Measurements from ENCODE around the gene OPRL1. TPM values are rescaled to one million over a fixed set of nuclear protein-coding genes. Genes with fewer than 3 reads are reported as not detected.
A peak's percentile ranks its signal among the peaks of the same experiment; 100 is the strongest.
"Not testable (repeated sequence)": the region's sequence is repeated elsewhere in the genome, so short reads cannot be mapped to it uniquely, and the experiment has no call there.

The OPRL1 gene
- total RNA-seq, 2 donors from 2014 or later, result 1.5 to 2.9 TPM

DNA sequence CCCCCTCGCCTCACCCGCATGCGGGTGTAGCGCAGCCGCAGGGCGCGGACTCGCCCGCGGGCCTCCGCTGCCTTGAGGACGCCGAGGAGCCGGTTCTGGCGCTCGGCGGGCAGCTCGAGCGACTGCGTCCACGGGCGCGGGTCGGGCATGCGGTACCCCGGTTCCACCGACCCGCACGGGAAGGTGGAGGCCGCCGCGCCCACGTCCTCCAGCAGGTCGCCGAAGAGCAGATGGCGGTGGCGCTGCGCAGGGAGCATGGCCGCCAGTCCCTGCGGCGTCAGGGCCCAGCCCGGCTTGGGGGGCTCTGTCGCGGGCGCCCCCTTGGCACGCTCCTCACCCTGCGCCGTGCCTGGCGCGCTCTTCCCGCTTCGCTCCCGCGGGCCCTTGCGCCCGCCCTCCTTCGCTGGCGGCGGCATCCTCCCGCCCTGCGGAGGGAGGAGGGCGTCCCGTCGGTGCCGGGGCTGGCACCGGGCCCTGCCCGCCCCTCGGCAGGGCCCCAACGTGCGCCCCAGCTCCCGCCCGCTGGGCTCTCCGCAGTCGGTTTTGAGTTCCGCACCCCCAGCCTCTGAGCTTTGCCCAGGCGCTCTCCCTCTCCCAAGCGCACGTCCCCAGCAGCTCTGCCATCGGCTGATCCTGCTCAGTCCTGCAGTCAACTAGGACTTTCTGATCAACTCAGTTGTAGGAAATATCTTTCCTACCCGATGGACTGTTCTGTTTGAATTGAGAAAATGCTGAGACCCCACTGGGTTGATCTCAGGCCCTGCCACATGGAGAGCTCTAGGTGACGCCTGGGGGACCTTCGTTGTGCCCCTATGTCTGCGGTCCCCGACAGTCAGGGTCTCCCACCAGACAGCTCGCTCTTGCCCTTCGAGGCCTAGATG lies 4.2 kb downstream of the OPRL1 start, which contains the start of gene LKAAEAR1:
TSS of gene LKAAEAR1 (minus strand) at position 595 of the 881 bp plus-strand sequence. CDS start at position 416, 179 bp downstream.
- 5% methylated on average over 50 of the region's 86 CpGs for WGBS
- Histone ChIP-seq H3K4me1 (replicated peaks) (peaks cover 3% of the 10 kb centered on the region), H3K27me3 (replicated peaks; ENCODE audit: insufficient read depth) (no peaks in the 10 kb centered on the region), H3K36me3 (no peaks in the 10 kb centered on the region), H3K27ac (no peak within 1 kb of the TSS), H3K4me3 (peak within 1 kb of the TSS; percentile 37 to 50), H3K9me3 (no peaks in the 10 kb centered on the region)
- DNase-seq (ENCODE audit: low spot score), result no peak
- intact Hi-C loops (cut with DNase I), result no loop called here
- TF ChIP-seq POLR2A (IDR thresholded peaks at IDR 0.05), result no peak
- TF ChIP-seq, protein P1, sequence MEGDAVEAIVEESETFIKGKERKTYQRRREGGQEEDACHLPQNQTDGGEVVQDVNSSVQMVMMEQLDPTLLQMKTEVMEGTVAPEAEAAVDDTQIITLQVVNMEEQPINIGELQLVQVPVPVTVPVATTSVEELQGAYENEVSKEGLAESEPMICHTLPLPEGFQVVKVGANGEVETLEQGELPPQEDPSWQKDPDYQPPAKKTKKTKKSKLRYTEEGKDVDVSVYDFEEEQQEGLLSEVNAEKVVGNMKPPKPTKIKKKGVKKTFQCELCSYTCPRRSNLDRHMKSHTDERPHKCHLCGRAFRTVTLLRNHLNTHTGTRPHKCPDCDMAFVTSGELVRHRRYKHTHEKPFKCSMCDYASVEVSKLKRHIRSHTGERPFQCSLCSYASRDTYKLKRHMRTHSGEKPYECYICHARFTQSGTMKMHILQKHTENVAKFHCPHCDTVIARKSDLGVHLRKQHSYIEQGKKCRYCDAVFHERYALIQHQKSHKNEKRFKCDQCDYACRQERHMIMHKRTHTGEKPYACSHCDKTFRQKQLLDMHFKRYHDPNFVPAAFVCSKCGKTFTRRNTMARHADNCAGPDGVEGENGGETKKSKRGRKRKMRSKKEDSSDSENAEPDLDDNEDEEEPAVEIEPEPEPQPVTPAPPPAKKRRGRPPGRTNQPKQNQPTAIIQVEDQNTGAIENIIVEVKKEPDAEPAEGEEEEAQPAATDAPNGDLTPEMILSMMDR (IDR thresholded peaks at IDR 0.05), result no peak

DNA sequence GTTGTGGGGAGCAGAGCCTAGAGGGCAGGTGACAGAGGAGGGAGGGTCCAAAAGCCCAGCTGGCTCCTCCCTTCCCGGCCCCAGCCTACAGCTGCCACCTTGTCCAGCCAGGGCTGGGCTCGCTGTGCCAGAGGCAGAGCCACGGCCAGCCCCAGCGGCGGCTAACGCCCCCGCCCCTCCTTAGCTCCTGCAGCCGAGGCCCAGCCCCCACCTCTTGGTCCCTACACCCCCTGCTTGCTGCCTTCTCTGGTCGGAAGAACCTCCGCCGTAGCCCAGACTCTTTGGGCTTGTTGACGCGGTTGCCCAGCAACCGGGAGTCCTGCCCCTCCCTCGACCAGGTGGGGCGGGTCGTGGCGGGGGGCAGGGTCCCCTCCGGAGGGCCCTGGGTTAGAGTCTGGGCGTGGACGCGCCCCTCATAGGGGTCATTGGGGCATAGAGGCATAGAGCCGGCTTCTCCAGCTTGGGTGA lies 4.8 kb downstream of the OPRL1 start:
- no peak for TF ChIP-seq POLR2AphosphoS5 (IDR thresholded peaks at IDR 0.05)
- no peak for TF ChIP-seq POLR2A (IDR thresholded peaks at IDR 0.05)
- TF ChIP-seq, protein P1 (IDR thresholded peaks at IDR 0.05), result no peak
- H3K9me3 ChIP-seq, result no peaks in the 10 kb centered on the region
- WGBS, result 10% methylated on average over 22 of the region's 23 CpGs
- intact Hi-C loops (cut with DNase I), result no loop called here
- H3K4me3 ChIP-seq, result no peak overlapping the region
- no peak for DNase-seq (ENCODE audit: low spot score)
- H3K27ac ChIP-seq, result no peak overlapping the region
- H3K36me3 ChIP-seq, result no peaks in the 10 kb centered on the region
- H3K27me3 ChIP-seq (replicated peaks; ENCODE audit: insufficient read depth), result no peaks in the 10 kb centered on the region
- no peaks in the 10 kb centered on the region for H3K4me1 ChIP-seq (replicated peaks)

DNA sequence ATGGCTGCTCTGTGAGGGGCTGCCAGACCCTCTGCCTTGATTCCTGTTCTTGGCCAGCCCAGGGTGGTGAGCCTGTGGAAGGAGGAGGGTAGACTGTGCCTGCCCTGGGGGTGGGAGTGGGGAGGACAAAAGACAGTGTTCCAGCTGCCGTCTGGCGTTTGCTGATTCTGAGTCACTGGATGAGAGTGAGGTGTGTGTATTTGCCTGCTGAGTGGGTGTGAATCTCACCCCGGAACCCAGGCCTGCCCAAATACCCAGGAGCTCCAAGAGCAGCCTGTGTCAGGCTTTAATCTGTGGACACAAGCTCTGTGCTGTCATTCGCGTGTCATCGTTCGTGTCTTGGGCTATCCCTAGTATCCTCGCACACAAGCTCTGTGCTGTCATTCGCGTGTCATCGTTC lies 6.9 kb downstream of the OPRL1 start:
- Histone ChIP-seq H3K4me1 (replicated peaks) (no peaks in the 10 kb centered on the region), H3K9me3 (no peaks in the 10 kb centered on the region), H3K27me3 (replicated peaks; ENCODE audit: insufficient read depth) (no peaks in the 10 kb centered on the region), H3K27ac (no peak overlapping the region), H3K36me3 (no peaks in the 10 kb centered on the region), H3K4me3 (no peak overlapping the region)
- WGBS, result 91% methylated on average over 8 of the region's 11 CpGs
- TF ChIP-seq, protein P1 (IDR thresholded peaks at IDR 0.05), result no peak
- TF ChIP-seq POLR2AphosphoS5 (IDR thresholded peaks at IDR 0.05) (no peak), POLR2A (IDR thresholded peaks at IDR 0.05) (no peak)
- intact Hi-C loops (cut with DNase I), result no loop called here
- no peak for DNase-seq (ENCODE audit: low spot score)

DNA sequence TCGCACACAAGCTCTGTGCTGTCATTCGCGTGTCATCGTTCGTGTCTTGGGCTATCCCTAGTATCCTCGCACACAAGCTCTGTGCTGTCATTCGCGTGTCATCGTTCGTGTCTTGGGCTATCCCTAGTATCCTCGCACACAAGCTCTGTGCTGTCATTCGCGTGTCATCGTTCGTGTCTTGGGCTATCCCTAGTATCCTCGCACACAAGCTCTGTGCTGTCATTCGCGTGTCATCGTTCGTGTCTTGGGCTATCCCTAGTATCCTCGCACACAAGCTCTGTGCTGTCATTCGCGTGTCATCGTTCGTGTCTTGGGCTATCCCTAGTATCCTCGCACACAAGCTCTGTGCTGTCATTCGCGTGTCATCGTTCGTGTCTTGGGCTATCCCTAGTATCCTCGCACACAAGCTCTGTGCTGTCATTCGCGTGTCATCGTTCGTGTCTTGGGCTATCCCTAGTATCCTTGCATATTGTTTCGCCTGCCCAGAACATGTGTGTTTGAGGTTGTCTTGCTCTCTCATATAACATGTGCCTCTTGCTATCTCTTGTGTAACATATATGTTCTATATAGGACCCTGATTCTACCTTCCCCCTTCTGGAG lies 7.4 kb downstream of the OPRL1 start:
- H3K9me3 ChIP-seq; H3K4me1 ChIP-seq (replicated peaks); H3K27me3 ChIP-seq (replicated peaks; ENCODE audit: insufficient read depth); H3K36me3 ChIP-seq; H3K27ac ChIP-seq; DNase-seq (ENCODE audit: low spot score); H3K4me3 ChIP-seq; intact Hi-C loops (cut with DNase I): not testable (repeated sequence)
- 96% methylated on average over 6 of the region's 36 CpGs for WGBS

DNA sequence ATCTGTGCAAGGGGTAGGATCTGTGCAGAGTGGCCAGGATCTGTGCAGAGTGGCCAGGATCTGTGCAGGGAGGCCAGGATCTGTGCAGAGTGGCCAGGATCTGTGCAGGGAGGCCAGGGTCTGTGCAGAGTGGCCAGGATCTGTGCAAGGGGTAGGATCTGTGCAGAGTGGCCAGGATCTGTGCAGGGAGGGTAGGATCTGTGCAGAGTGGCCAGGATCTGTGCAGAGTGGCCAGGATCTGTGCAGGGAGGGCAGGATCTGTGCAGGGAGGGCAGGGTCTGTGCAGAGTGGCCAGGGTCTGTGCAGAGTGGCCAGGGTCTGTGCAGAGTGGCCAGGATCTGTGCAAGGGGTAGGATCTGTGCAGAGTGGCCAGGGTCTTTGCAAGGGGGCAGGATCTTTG lies 8.7 kb downstream of the OPRL1 start:
- DNase-seq (ENCODE audit: low spot score); intact Hi-C loops (cut with DNase I); H3K4me1 ChIP-seq (replicated peaks); H3K27me3 ChIP-seq (replicated peaks; ENCODE audit: insufficient read depth); H3K4me3 ChIP-seq; H3K27ac ChIP-seq; H3K36me3 ChIP-seq; H3K9me3 ChIP-seq: not testable (repeated sequence)
